Measurements from ENCODE around the gene ALG9.

DNA sequence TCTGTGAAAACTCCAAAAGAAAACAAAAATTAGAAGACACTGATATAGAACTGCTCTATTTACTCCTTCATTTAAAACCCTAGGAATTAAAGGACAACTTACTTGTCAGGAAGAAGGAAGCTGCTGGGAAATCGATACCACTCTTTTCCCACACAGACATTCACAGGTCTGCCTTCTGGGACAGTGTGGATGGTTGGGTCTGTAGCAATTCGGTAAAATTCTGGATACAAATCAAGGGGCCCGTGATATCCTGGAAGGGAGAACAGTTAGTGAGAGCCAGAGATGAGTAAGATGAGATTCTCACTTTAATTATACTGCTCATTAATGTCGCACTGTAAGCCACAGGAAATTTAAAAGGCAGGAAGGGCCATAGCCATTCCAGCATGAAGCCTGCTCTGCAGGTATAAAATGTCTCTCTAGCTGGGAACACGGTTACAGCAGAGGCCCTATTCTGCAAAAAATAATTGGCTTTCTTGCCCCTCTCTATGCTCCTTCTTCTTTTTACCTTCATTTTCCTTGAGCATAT is 34.0 kb downstream of the ALG9 start:
- TF ChIP-seq, protein P1, sequence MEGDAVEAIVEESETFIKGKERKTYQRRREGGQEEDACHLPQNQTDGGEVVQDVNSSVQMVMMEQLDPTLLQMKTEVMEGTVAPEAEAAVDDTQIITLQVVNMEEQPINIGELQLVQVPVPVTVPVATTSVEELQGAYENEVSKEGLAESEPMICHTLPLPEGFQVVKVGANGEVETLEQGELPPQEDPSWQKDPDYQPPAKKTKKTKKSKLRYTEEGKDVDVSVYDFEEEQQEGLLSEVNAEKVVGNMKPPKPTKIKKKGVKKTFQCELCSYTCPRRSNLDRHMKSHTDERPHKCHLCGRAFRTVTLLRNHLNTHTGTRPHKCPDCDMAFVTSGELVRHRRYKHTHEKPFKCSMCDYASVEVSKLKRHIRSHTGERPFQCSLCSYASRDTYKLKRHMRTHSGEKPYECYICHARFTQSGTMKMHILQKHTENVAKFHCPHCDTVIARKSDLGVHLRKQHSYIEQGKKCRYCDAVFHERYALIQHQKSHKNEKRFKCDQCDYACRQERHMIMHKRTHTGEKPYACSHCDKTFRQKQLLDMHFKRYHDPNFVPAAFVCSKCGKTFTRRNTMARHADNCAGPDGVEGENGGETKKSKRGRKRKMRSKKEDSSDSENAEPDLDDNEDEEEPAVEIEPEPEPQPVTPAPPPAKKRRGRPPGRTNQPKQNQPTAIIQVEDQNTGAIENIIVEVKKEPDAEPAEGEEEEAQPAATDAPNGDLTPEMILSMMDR (IDR thresholded peaks at IDR 0.05 in 8 of 11, conservative IDR thresholded peaks at IDR 0.05 in 3 of 11), result no peak
- TF ChIP-seq POLR2AphosphoS5 (IDR thresholded peaks at IDR 0.05) (no peak), POLR2A (IDR thresholded peaks at IDR 0.05) (no peak)

Data from spleen (tissue), 7 donors.